GM10266 (cell line): ENCODE results near the gene ERICH4.

Source experiments
- DNase-seq: peaks from one replicate; pipeline ENCODE4 v3.0.0; 2012; ENCODE audit errors: extremely low spot score
- TF ChIP-seq, protein P1 (sequence below): IDR thresholded peaks from 2 replicates; pipeline ENCODE4 v1.5.1; 2012; ENCODE audit warnings: mild to moderate bottlenecking, low read depth; ENCODE audit not compliant: control insufficient read depth, insufficient read depth; ENCODE audit errors: missing control alignments

Gene ERICH4

DNA sequence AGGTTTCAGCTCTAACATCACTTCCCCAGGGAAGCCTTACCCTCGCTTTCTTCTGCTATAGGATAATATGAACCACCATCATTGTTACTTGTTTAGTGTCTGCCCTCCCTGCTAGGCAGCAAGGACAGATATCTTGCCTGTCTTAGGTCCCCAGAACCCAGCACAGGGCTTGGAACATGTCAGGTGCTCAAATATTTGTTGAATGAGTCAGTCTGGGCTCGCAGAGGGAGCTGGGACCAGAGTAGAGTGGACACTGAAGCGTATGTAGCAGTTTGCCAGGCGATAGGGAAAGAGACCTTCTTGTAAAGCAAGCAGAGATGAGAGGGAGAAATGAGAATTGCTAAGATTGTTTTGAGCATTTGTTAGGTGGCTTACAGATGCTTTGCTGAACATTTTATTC, 33.7 kb upstream of the ERICH4 start:
- no peak for DNase-seq
- TF ChIP-seq, protein P1, sequence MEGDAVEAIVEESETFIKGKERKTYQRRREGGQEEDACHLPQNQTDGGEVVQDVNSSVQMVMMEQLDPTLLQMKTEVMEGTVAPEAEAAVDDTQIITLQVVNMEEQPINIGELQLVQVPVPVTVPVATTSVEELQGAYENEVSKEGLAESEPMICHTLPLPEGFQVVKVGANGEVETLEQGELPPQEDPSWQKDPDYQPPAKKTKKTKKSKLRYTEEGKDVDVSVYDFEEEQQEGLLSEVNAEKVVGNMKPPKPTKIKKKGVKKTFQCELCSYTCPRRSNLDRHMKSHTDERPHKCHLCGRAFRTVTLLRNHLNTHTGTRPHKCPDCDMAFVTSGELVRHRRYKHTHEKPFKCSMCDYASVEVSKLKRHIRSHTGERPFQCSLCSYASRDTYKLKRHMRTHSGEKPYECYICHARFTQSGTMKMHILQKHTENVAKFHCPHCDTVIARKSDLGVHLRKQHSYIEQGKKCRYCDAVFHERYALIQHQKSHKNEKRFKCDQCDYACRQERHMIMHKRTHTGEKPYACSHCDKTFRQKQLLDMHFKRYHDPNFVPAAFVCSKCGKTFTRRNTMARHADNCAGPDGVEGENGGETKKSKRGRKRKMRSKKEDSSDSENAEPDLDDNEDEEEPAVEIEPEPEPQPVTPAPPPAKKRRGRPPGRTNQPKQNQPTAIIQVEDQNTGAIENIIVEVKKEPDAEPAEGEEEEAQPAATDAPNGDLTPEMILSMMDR, result no peak

DNA sequence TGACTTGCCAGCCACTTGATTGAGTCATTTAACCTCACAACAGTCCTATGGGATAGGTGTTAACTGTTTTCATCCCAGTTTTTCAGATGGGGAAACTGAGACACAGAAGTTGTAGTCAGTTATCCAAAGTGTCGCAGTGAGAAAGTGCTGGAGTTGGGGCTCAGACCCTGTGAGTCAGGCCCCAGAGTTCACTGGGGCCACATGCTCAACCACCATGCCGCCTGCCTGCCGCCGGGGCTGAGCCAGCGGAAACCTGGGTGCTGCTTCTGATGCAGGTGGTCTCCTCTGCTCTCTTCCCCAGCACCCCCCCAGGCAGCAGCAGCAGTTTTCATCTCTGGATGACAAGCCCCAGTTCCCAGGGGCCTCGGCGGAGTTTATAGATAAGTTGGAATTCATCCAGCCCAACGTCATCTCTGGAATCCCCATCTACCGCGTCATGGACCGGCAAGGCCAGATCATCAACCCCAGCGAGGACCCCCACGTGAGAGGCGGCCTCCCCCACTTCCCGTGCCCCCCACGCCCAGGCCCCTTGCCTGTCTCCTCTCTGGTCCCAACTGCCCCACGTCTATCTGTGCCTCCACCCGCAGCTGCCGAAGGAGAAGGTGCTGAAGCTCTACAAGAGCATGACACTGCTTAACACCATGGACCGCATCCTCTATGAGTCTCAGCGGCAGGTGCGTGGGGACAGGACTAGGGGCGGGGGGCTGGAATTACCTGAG, 32.5 kb upstream of the ERICH4 start:
- TF ChIP-seq, protein P1, result no peak
- no peak for DNase-seq

DNA sequence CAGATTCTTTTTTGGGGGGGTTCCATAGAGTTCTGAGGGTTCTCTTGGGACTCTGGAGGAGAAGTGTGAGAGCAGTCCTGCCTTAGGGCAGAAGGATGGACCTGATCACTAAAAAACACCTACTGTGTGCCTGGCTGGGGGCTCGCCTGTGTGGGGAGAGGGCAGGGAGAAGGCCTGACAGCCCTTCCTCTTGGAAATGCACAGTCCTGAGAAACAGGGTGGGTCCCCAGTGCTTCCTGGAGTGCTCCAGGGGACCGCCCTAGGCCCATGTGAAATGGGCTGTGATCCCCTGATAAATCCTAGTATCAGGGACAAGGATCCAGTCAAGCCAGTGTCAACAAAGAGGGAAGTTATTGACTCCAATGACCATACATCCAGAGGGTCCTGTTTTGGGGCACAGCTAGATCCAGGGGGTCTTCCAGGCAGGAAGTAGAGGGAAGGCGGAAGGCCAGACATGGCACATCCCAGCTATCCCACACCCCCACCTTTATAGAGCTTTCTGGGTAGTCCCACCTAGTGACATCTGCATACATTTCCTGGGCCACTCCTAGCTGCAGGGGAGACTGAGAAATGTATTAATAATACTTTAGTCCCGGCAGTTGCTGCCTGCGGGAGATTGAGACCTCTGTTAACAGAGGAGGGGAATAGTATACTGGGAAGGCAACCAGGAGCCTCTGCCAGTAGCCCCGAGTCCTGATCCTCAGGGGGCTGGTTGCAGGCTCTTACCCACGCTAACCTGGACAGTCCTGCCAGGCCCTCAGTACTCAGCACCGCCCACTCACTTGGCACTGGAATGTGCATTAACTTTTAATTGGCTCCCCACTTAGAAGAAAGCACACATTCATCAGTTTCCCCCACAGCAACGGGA, 31.6 kb upstream of the ERICH4 start:
- no peak for DNase-seq
- TF ChIP-seq, protein P1, result no peak

DNA sequence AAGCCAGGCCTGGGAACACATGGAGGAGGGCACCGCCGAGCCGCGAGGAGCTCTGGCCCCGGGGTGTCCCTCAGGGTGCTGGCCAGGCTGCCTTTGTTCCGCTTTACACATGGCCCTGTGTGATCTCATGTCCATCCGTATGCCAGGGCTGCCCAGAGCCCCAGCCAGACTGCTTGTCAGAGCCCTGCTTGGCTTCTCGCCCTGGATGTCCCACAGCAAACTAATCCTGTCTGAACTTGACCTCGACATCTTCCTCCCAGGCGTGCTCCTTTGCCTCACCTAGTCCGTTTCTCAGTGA, 31.0 kb upstream of the ERICH4 start:
- TF ChIP-seq, protein P1, result no peak
- DNase-seq, result no peak

DNA sequence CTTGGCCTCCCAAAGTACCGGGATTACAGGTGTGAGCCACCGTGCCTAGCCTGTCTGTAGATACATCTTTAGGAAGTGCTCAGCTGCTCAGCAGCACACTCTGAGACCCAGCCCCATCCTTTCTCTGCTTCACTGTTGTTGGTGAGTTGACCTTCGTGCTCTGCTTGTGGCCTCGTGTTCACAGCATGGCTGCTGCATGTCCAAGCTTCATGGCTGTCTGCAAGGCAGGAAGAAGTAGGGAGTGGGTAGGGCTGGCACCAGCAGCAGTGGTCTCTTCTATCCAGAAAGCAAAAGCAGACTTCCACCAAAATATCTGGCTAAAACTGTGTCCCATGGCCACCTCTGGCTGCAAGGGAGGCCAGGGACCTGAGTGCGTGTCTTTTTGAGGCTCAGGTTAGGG, 30.0 kb upstream of the ERICH4 start:
- TF ChIP-seq, protein P1, result no peak
- DNase-seq, result no peak

DNA sequence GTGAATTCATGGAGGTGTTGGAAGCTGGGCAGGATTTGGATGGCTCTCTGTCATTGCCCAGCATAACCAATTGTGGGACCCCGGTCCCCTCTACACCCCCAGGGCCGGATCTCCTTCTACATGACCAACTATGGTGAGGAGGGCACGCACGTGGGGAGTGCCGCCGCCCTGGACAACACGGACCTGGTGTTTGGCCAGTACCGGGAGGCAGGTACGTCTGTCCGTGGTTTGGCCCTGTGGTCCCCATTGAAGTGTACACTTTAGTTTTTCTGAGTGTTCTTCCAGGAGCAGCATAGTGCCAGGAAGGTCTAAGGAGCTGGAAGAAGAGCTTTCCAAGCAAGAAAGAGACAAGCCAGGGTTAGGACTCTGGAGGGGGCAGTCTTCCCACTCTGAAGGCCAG, 29.0 kb upstream of the ERICH4 start:
- DNase-seq, result no peak
- TF ChIP-seq, protein P1, result no peak

DNA sequence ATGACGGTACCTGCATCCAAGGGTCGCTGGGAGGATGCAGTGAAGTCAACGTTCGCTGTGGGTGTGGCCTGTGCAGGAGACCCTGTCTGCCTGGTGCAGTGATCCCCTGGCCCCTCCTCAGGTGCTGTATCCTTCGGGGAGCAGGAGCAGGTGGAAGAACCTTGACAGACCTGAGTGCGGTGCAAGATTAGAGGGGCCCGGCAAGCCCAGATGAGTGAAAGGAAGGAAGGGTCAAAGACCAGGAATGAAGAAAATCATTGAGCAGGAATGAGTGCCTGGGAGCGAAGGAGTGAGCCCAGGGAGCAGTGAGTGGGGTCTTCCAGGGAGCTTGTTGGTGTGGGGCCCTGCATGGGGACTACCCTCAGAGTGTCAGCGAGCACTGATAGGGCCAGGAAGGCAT, 28.5 kb upstream of the ERICH4 start:
- no peak for DNase-seq
- TF ChIP-seq, protein P1, result no peak
